K562 (cell line): ENCODE results near the gene LRRC47. TPM values are rescaled to one million over a fixed set of nuclear protein-coding genes. Genes with fewer than 3 reads are reported as not detected.

ENCODE experiments used
- ATAC-seq: fragments of 200-7000 bp; cut with Tn5 transposase; 3 replicates; pipeline ENCODE4 v1.9.1; 2020; ENCODE audit warnings: moderate library complexity
- BruUV-seq: library from RNA; stranded (reverse); fragments of 400-500 nt; replicated peaks from 2 replicates; lab custom pipeline; 2021; lab: Mats Ljungman, UMichigan
- CTCF ChIA-PET: fragments of 300-600 bp; formaldehyde crosslinking; extraction: SDS; loops from one replicate; lab custom pipeline; 2021; ENCODE audit warnings: low intra/inter-chr PET ratio; lab: Yijun Ruan, JAX
- POLR2A ChIA-PET: fragments of 300-600, 350-650 bp; sonication (Branson Sonifier 250); formaldehyde crosslinking; extraction: SDS; loops from one replicate; lab custom pipeline; 2021; ENCODE audit warnings: antibody characterized with exemption, inconsistent platforms; lab: Yijun Ruan, JAX
- DNase-seq, 4 experiments: peaks; one replicate each; pipeline versions ENCODE4 v3.0.0 to v3.0.0-alpha.2; 2011 to 2018; ENCODE audit warnings: low spot score in 3 of 4, mixed read lengths in 3 of 4; ENCODE audit errors: extremely low read depth in 1 of 4
- FAIRE-seq: peaks from 2 replicates; lab custom pipeline; 2011; peaks lifted over from hg19 to GRCh38; lab: Jason Lieb, UNC
- H2AFZ ChIP-seq: 2 replicates; pipeline ENCODE4 v1.6.0; 2011; ENCODE audit warnings: low read depth, low read length, control low read depth, inconsistent platforms
- H3K27ac ChIP-seq: fragments of 200-600 bp; 3 replicates; pipeline ENCODE4 v1.8.0; 2011; ENCODE audit warnings: low read depth, mild to moderate bottlenecking, control low read depth, inconsistent platforms, low read length, moderate library complexity, mixed read lengths; ENCODE audit errors: extremely low read depth
- H3K27me3 ChIP-seq, 2 experiments: fragments of 300-600 bp in 1 of 2; 2 replicates in 1 of 2; 3 replicates in 1 of 2; pipeline versions ENCODE4 v1.6.0 to v1.8.0; 2011; ENCODE audit warnings: inconsistent platforms in 2 of 2, low read length in 2 of 2, mild to moderate bottlenecking in 1 of 2, mixed read lengths in 1 of 2, moderate library complexity in 1 of 2; ENCODE audit not compliant: control insufficient read depth in 2 of 2, insufficient read depth in 2 of 2
- H3K36me3 ChIP-seq: fragments of 300-600 bp; 3 replicates; pipeline ENCODE4 v1.8.0; 2011; ENCODE audit warnings: mild to moderate bottlenecking, low read length, inconsistent platforms; ENCODE audit not compliant: control insufficient read depth, insufficient read depth
- H3K4me1 ChIP-seq, 2 experiments: fragments of 200-600 bp in 1 of 2; replicated peaks in 1 of 2; 2 replicates in 1 of 2; 3 replicates in 1 of 2; pipeline versions ENCODE4 v1.5.1 to v1.8.0; 2011; ENCODE audit warnings: inconsistent platforms in 2 of 2, low read length in 2 of 2, mild to moderate bottlenecking in 1 of 2, mixed read lengths in 1 of 2, moderate library complexity in 1 of 2; ENCODE audit not compliant: control insufficient read depth in 2 of 2, insufficient read depth in 2 of 2
- H3K4me2 ChIP-seq: 2 replicates; pipeline ENCODE4 v1.6.1; 2011; ENCODE audit warnings: low read length, control low read depth, inconsistent platforms, mixed read lengths; ENCODE audit not compliant: insufficient read depth
- H3K4me3 ChIP-seq: fragments of 200-600 bp; sonication (generic), shearing (Covaris generic); 2 replicates; pipeline ENCODE4 v1.5.1; 2016; ENCODE audit warnings: control low read depth, inconsistent platforms
- H3K79me2 ChIP-seq: fragments of 200-600 bp; 3 replicates; pipeline ENCODE4 v1.8.0; 2011; ENCODE audit warnings: low read length, inconsistent platforms; ENCODE audit not compliant: control insufficient read depth, insufficient read depth
- H3K9ac ChIP-seq, 2 experiments: 2 replicates each; pipeline versions ENCODE4 v1.6.0 to v1.6.1; 2011; ENCODE audit warnings: low read depth in 2 of 2, low read length in 2 of 2, control low read depth in 1 of 2, inconsistent platforms in 1 of 2, mild to moderate bottlenecking in 1 of 2, mixed read lengths in 1 of 2; ENCODE audit not compliant: insufficient read depth in 1 of 2
- H3K9me1 ChIP-seq: one replicate; pipeline ENCODE4 v1.6.0; 2011; ENCODE audit warnings: inconsistent platforms, mild to moderate bottlenecking, low read length, moderate library complexity; ENCODE audit not compliant: control insufficient read depth, insufficient read depth
- H3K9me3 ChIP-seq: replicated peaks from 2 replicates; pipeline ENCODE4 v1.5.1; 2011; ENCODE audit warnings: low read depth, low read length, inconsistent platforms; ENCODE audit not compliant: control insufficient read depth, insufficient read depth
- H4K20me1 ChIP-seq: replicated peaks from 2 replicates; pipeline ENCODE4 v1.6.1; 2011; ENCODE audit warnings: low read length, inconsistent platforms, mixed read lengths; ENCODE audit not compliant: control insufficient read depth, insufficient read depth
- ATF7 ChIP-seq: fragments of 450-650 bp; IDR thresholded peaks from 2 replicates; pipeline ENCODE4 v1.7.1; 2014; ENCODE audit warnings: mild to moderate bottlenecking, moderate library complexity
- HBP1 ChIP-seq: fragments of 450-650 bp; formaldehyde crosslinking; IDR thresholded peaks from 2 replicates; pipeline ENCODE4 v1.4.0; 2022; ENCODE audit warnings: missing genetic modification characterization
- TCFL5 ChIP-seq: fragments of 250-450 bp; sonication (Bioruptor Pico); conservative IDR thresholded peaks from 2 replicates; pipeline ENCODE4 v1.6.1; 2021; ENCODE audit warnings: mild to moderate bottlenecking, moderate library complexity, matching md5 sums
- XRCC5 ChIP-seq: fragments of 200-400 bp; formaldehyde crosslinking; IDR thresholded peaks from 2 replicates; pipeline ENCODE4 v1.6.1; 2017; ENCODE audit warnings: low read depth, mild to moderate bottlenecking, low read length
- ZC3H4 ChIP-seq: sonication (generic); formaldehyde crosslinking; IDR thresholded peaks from 2 replicates; pipeline ENCODE4 v1.9.0; 2021; ENCODE audit warnings: missing genetic modification reagents, borderline replicate concordance
- WGBS: fragments of 100-300 bp; shearing (Covaris generic); methylation state at CpG from one replicate; pipeline ENCODE4 v1.1.6; 2016; ENCODE audit warnings: low coverage, mixed read lengths; ENCODE audit not compliant: insufficient coverage; ENCODE audit errors: missing lambda C conversion rate; 5-methylcytosine and 5-hydroxymethylcytosine counted together
- in situ Hi-C: fragments of 300-500 bp; cut with MboI; formaldehyde crosslinking; loops from 4 replicates; pipeline ENCODE4 v1.15.0; 2018; ENCODE audit warnings: inconsistent platforms, mixed read lengths
- intact Hi-C: fragments of 100-400 bp; cut with micrococcal nuclease; formaldehyde crosslinking; loops from 2 replicates; pipeline ENCODE4 v1.14.2; 2022
- polyA plus RNA-seq, 8 experiments: library from polyadenylated mRNA; depleted of rRNA in 4 of 8; stranded (reverse) in 5 of 8; unstranded in 3 of 8; fragments of >200 nt; fragmentation: Nextera tagmentation in 2 of 8; fragmentation: Illumina TruSeq in 1 of 8; extraction: Ambion mirVana in 2 of 8; extraction: Trizol in 1 of 8; gene quantifications; 2 replicates each; pipeline versions ENCODE4 v1.2.1 to v1.2.3, GENCODE V29; 2011 to 2014; ENCODE audit warnings: inconsistent platforms in 1 of 8, missing spikeins in 1 of 8
- total RNA-seq, 7 experiments: library from RNA; depleted of rRNA in 6 of 7; stranded (reverse); fragments of >200 nt in 6 of 7; fragmentation: Illumina TruSeq in 2 of 7; extraction: Trizol in 2 of 7; gene quantifications; 2 replicates each; pipeline versions ENCODE4 v1.2.1 to v1.2.3, GENCODE V29; 2011 to 2021; ENCODE audit warnings: low replicate concordance in 1 of 7

LRRC47 gene
- total and polyA plus RNA-seq, 9 of the 15 experiments (the other 6 are each of a cell fraction or from before 2014, with no cell fraction given): 4.6 to 68.0 (median 35.9) TPM

DNA sequence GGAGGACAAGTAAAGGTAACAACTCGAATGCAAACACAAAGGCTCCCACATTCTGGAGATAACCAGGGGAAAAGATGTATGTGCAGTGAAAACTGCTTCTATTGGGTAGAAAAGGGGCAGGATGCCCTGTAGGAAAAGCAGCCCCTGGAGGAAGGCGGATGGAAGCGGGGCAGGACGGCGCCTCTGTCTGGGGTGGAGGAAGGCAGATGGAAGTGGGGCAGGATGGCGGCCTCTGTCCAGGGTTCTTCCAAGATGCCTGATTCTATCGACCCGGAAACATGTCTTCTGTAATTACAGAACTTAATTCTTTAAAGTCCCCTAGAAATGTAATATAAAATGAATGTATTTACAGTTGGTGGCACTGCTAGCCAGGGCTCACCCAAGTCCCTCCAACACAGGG is 24.0 kb upstream of the LRRC47 start:
- intact Hi-C loops (no loop called here), in situ Hi-C loops (no loop called here)
- Histone ChIP-seq H3K79me2 (no peaks in the 10 kb centered on the region), H3K36me3 (peaks cover 48% of the 10 kb centered on the region; the same call in 2 of the 3 replicates), H3K4me3 (no peak overlapping the region), H3K9me1 (peaks cover 7% of the 10 kb centered on the region), H3K4me1 (peaks cover 7 to 34% of the 10 kb centered on the region in 2 experiments; a peak in 4 of 5 replicates), H4K20me1 (no peaks in the 10 kb centered on the region), H3K9me3 (no peaks in the 10 kb centered on the region), H3K4me2 (no peak overlapping the region), H3K27me3 (no peaks in the 10 kb centered on the region), H2AFZ (no peak overlapping the region), H3K27ac (no peak overlapping the region), H3K9ac (no peak overlapping the region; a peak in 1 of 4 replicates)
- ChIA-PET CTCF (no interaction called here), POLR2A (interaction anchor here (0.5 to 1.6 kb wide), 2 partner anchors 9 to 45 kb away, joined by 3 to 4 read pairs; no protein-coding TSS in a partner anchor)
- BruUV-seq: no TSS peak
- no peak for DNase-seq
- FAIRE-seq: no peak
- no peak for TF ChIP-seq ATF7
- TF ChIP-seq HBP1 (CRISPR knock-in tag): no peak
- no peak for TF ChIP-seq ZC3H4 (CRISPR knock-in tag)
- ATAC-seq: no peak
- WGBS: 87% methylated on average over 8 of the region's 8 CpGs

GRCh38 chr1:3819771-3820200 is 23.5 kb upstream of the LRRC47 start:
- H3K79me2 ChIP-seq: no peaks in the 10 kb centered on the region
- peaks cover 7% of the 10 kb centered on the region for H3K9me1 ChIP-seq
- in situ Hi-C loops: no loop called here
- H3K9ac ChIP-seq: peak overlapping the region in 1 of 2 experiments; percentile 46; a peak in 1 of 4 replicates
- no peak for TF ChIP-seq XRCC5
- TF ChIP-seq TCFL5 (CRISPR knock-in tag): no peak
- no TSS peak for BruUV-seq
- no peak for ATAC-seq
- H2AFZ ChIP-seq: no peak overlapping the region
- ChIA-PET POLR2A (interaction anchor here (1.6 kb wide), 1 partner anchor 9 kb away, joined by 4 read pairs; no protein-coding TSS in a partner anchor), CTCF (no interaction called here)
- no peak overlapping the region for H3K27ac ChIP-seq
- H3K27me3 ChIP-seq: no peaks in the 10 kb centered on the region
- WGBS: 65% methylated on average over 10 of the region's 10 CpGs
- peaks cover 48% of the 10 kb centered on the region; the same call in 2 of the 3 replicates for H3K36me3 ChIP-seq
- peaks cover 7 to 38% of the 10 kb centered on the region in 2 experiments; a peak in 4 of 5 replicates for H3K4me1 ChIP-seq
- no peaks in the 10 kb centered on the region for H3K9me3 ChIP-seq
- FAIRE-seq: no peak
- no peak for DNase-seq
- H3K4me3 ChIP-seq: no peak overlapping the region
- H3K4me2 ChIP-seq: no peak overlapping the region
- no peaks in the 10 kb centered on the region for H4K20me1 ChIP-seq
- intact Hi-C loops: no loop called here
